ENCODE results near the gene LAS1L.
"Not testable (repeated sequence)": the region's sequence is repeated elsewhere in the genome, so short reads cannot be mapped to it uniquely, and the experiment has no call there.

LAS1L gene

GRCh38 chrX:65536291-65536690, 1.7 kb upstream of the LAS1L start:
- in situ Hi-C loops (cut with HindIII; ENCODE audit: low sequenced_read_pairs) = no loop called here
- H3K4me3 ChIP-seq (ENCODE audit: low read depth, low read length) = no peak overlapping the region
- TF ChIP-seq, protein P1, sequence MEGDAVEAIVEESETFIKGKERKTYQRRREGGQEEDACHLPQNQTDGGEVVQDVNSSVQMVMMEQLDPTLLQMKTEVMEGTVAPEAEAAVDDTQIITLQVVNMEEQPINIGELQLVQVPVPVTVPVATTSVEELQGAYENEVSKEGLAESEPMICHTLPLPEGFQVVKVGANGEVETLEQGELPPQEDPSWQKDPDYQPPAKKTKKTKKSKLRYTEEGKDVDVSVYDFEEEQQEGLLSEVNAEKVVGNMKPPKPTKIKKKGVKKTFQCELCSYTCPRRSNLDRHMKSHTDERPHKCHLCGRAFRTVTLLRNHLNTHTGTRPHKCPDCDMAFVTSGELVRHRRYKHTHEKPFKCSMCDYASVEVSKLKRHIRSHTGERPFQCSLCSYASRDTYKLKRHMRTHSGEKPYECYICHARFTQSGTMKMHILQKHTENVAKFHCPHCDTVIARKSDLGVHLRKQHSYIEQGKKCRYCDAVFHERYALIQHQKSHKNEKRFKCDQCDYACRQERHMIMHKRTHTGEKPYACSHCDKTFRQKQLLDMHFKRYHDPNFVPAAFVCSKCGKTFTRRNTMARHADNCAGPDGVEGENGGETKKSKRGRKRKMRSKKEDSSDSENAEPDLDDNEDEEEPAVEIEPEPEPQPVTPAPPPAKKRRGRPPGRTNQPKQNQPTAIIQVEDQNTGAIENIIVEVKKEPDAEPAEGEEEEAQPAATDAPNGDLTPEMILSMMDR (IDR thresholded peaks at IDR 0.05; ENCODE audit: low read depth, low read length, missing control alignments) = no peak
- no peak for DNase-seq (ENCODE audit: low read depth)

DNA sequence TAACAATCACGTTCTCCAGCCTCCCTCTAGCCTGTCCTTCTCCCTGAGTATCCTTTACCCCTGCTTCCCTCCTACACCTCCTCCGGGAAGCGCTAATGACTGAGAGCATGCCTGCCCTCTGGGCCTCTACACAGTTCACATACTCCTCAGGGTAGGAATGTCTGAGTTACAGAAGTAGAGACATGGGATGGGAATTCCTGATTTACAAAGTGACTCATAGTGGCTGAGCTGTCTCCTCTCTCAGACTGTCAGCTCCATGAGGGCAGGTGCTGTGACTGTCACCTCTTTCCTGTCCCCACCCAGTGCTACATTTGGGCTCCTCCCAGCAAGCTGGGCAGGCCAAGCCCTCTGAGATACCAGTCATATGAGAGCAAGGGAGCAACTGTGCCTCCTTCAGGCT, 2.6 kb downstream of the LAS1L start:
- in situ Hi-C loops (cut with HindIII; ENCODE audit: low sequenced_read_pairs) = no loop called here
- DNase-seq (ENCODE audit: low read depth) = no peak
- TF ChIP-seq, protein P1 (IDR thresholded peaks at IDR 0.05; ENCODE audit: low read depth, low read length, missing control alignments) = no peak
- no peak overlapping the region for H3K4me3 ChIP-seq (ENCODE audit: low read depth, low read length)

DNA sequence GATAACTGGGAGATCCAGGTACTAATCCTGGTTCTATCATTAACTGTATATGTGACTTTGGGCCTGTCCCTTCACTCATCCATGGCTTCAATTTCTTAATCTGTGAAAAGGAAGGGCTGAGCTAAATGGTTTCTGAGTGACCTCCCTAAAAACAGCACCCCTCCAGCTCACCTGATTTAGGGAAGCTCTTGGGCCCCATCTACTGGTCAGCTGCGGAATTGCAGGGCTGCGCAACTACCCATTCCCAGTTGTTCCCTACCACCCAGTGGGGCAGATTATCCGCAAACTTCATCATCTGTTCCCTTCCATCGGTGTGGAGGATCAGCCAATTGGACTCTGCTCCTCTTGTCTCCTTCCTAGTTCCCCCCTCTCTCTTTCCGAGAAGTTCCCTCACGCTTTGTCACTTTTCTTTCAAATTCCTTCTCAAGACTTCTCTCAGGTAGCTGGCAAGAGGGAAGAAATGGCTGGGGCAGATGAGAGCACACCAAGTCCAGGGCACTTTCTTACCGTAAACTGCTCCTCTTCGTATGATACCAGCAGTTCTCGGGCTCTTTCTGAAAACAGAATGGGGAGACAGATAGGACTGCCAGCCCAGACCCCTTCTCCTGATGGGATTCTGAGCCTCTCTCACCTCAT, 5.8 kb downstream of the LAS1L start:
- in situ Hi-C loops (cut with HindIII; ENCODE audit: low sequenced_read_pairs) = no loop called here
- no peak for DNase-seq (ENCODE audit: low read depth)
- TF ChIP-seq, protein P1 (IDR thresholded peaks at IDR 0.05; ENCODE audit: low read depth, low read length, missing control alignments) = peak; percentile 99
- no peak overlapping the region for H3K4me3 ChIP-seq (ENCODE audit: low read depth, low read length)

- in situ Hi-C loops (cut with HindIII; ENCODE audit: low sequenced_read_pairs) = no loop called here
- TF ChIP-seq, protein P1 (IDR thresholded peaks at IDR 0.05; ENCODE audit: low read depth, low read length, missing control alignments) = no peak
- H3K4me3 ChIP-seq (ENCODE audit: low read depth, low read length) = no peak overlapping the region
- DNase-seq (ENCODE audit: low read depth) = no peak
Measured at GRCh38 chrX:65528293-65528692, 6.3 kb downstream of the LAS1L start.

GRCh38 chrX:65524139-65524538, 10.4 kb downstream of the LAS1L start:
- H3K4me3 ChIP-seq (ENCODE audit: low read depth, low read length) = no peak overlapping the region
- in situ Hi-C loops (cut with HindIII; ENCODE audit: low sequenced_read_pairs) = no loop called here
- no peak for DNase-seq (ENCODE audit: low read depth)
- TF ChIP-seq, protein P1 (IDR thresholded peaks at IDR 0.05; ENCODE audit: low read depth, low read length, missing control alignments) = no peak

DNA sequence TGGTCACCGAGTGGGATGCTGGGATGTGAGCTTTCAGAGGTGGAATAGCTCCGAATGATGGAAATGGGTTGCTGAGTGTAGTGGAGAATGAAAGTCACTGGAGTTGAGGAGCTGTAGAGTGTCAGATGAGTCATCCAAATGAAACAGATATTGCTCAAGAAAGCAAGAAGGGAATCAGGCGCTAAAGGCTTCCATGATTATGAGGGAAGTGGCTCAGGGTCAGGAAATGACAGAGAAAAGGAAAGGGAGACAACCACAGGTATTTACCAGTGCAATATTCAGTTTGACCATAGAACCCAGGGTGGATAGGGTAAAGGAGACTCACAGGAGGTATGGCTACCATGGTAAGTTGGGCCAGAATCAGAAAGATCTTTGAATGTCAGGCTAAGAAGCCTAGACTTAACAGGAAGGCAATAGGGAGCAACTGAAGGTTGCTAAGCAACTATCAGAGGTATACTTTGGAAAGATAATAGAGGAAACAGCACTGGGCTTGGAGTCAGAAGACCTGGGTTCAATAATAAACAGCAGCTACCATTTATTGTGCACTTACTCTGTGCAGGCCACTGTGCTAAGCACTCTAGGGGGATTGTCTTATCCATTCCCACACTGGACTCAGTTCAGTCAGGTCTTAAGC, 11.7 kb downstream of the LAS1L start:
- TF ChIP-seq, protein P1 (IDR thresholded peaks at IDR 0.05; ENCODE audit: low read depth, low read length, missing control alignments) = no peak
- no peak for DNase-seq (ENCODE audit: low read depth)
- in situ Hi-C loops (cut with HindIII; ENCODE audit: low sequenced_read_pairs) = no loop called here
- no peak overlapping the region for H3K4me3 ChIP-seq (ENCODE audit: low read depth, low read length)

GRCh38 chrX:65519530-65519929, 15.1 kb downstream of the LAS1L start:
- H3K4me3 ChIP-seq (ENCODE audit: low read depth, low read length); in situ Hi-C loops (cut with HindIII; ENCODE audit: low sequenced_read_pairs); DNase-seq (ENCODE audit: low read depth): not testable (repeated sequence)

DNA sequence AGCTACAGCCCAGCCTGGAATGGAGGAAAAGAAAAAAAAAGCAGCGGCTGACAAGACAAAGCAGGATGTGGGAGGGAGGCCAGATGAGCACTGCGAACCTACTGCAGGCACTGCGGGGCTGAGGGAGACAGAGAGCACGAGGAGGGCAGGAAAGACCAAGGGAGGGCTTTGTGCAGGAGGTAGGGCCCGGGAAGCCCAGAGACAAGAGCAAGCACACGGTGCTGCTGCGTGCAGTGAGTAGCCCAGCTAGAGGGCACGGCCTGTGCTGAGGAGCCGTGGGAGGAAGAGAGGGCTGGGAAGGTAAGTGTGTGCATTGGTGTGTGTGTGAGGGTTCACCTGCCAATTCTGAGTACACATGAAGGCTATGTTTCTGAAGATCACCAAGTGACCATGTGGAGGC, 15.6 kb downstream of the LAS1L start:
- H3K4me3 ChIP-seq (ENCODE audit: low read depth, low read length); DNase-seq (ENCODE audit: low read depth); in situ Hi-C loops (cut with HindIII; ENCODE audit: low sequenced_read_pairs): not testable (repeated sequence)
